GM10248 (cell line): Measurements from ENCODE around the gene EXOC8.

Experiments
- CTCF ChIA-PET: fragments of 300-600 bp; sonication (Branson Sonifier 250); formaldehyde crosslinking; extraction: SDS; loops from one replicate; lab custom pipeline; 2021; ENCODE audit warnings: antibody characterized with exemption; lab: Yijun Ruan, JAX
- POLR2A ChIA-PET: fragments of 350-650 bp; sonication (Branson Sonifier 250); formaldehyde crosslinking; extraction: SDS; loops from one replicate; lab custom pipeline; 2020; ENCODE audit warnings: antibody characterized with exemption; lab: Yijun Ruan, JAX
- DNase-seq: peaks from one replicate; pipeline ENCODE4 v3.0.0; 2012; ENCODE audit errors: extremely low spot score
- CTCF ChIP-seq: IDR thresholded peaks from 2 replicates; pipeline ENCODE4 v1.5.1; 2012; ENCODE audit warnings: mild to moderate bottlenecking, low read depth; ENCODE audit errors: extremely low read depth, missing control alignments, control extremely low read depth

EXOC8 gene

GRCh38 chr1:231364192-231364591, 26.5 kb upstream of the EXOC8 start:
- DNase-seq: no peak
- no peak for TF ChIP-seq CTCF
- CTCF ChIA-PET: interaction anchor here (1.5 to 8.8 kb wide), 4 partner anchors 12 to 226 kb away, joined by 3 to 54 read pairs (median 10); no protein-coding TSS in a partner anchor
- POLR2A ChIA-PET: no interaction called here

- ChIA-PET CTCF (interaction anchor here (0.9 to 8.8 kb wide), 11 partner anchors 9 to 239 kb away, joined by 3 to 54 read pairs (median 3); partner anchors contain the start of genes EXOC8 and SPRTN), POLR2A (no interaction called here)
- no peak for DNase-seq
- TF ChIP-seq CTCF: no peak
Measured at GRCh38 chr1:231363624-231364023, 26.0 kb upstream of the EXOC8 start.

- CTCF ChIA-PET: interaction anchor here (0.8 to 8.8 kb wide), 14 partner anchors 7 to 249 kb away, joined by 3 to 54 read pairs (median 4); partner anchors contain the start of genes EXOC8 and SPRTN
- POLR2A ChIA-PET: no interaction called here
- no peak for DNase-seq
- TF ChIP-seq CTCF: no peak
Measured at GRCh38 chr1:231362325-231362724, 24.7 kb upstream of the EXOC8 start.

GRCh38 chr1:231359113-231359512, 21.5 kb upstream of the EXOC8 start:
- DNase-seq: no peak
- CTCF ChIA-PET: interaction anchor here (0.8 to 8.8 kb wide), 4 partner anchors 12 to 231 kb away, joined by 3 to 54 read pairs (median 6); no protein-coding TSS in a partner anchor
- POLR2A ChIA-PET: no interaction called here
- no peak for TF ChIP-seq CTCF

GRCh38 chr1:231357831-231358354, 20.2 kb upstream of the EXOC8 start:
- POLR2A ChIA-PET: no interaction called here

More at GRCh38 chr1:231357831-231358354, 20.2 kb upstream of the EXOC8 start:
- CTCF ChIA-PET: interaction anchor here (0.7 to 8.8 kb wide), 39 partner anchors 9 to 303 kb away, joined by 3 to 54 read pairs (median 5); partner anchors contain the start of genes EXOC8 and SPRTN
- peak; percentile 67 for TF ChIP-seq CTCF
- DNase-seq: peak; percentile 64
